A549 (cell line): ENCODE data around the gene PRPSAP2.

Experiments
- BHLHE40 ChIP-seq: IDR thresholded peaks from 2 replicates; pipeline ENCODE4 v1.6.1; 2012; ENCODE audit warnings: low read depth, low read length, inconsistent platforms
- CTCF ChIP-seq: fragments of >200 bp; sonication (Bioruptor Twin); formaldehyde crosslinking; IDR thresholded peaks from 3 replicates; pipeline ENCODE4 v1.5.1; 2016
- JUNB ChIP-seq: fragments of >200 bp; sonication (Bioruptor Twin); formaldehyde crosslinking; IDR thresholded peaks from 2 replicates; pipeline ENCODE4 v1.6.1; 2016
- MYC ChIP-seq: IDR thresholded peaks from 2 replicates; pipeline ENCODE4 v1.6.1; 2012; ENCODE audit warnings: mild to moderate bottlenecking, inconsistent platforms, low read length, improper control_type of control experiment, borderline replicate concordance
- PHF8 ChIP-seq: fragments of 200-600 bp; sonication (generic); IDR thresholded peaks from 2 replicates; pipeline ENCODE4 v1.6.1; 2016; ENCODE audit warnings: low read depth, mild to moderate bottlenecking, antibody characterized with exemption, moderate library complexity, borderline replicate concordance
- POLR2AphosphoS2 ChIP-seq: conservative IDR thresholded peaks from 2 replicates; pipeline ENCODE4 v1.6.1; 2012; ENCODE audit warnings: low read length, improper control_type of control experiment, inconsistent platforms
- USF2 ChIP-seq: fragments of 450-650 bp; IDR thresholded peaks from 2 replicates; pipeline ENCODE4 v1.6.1; 2014; ENCODE audit warnings: antibody characterized with exemption

- TF ChIP-seq POLR2AphosphoS2: no peak
- TF ChIP-seq CTCF: no peak
- no peak for TF ChIP-seq USF2
- TF ChIP-seq BHLHE40: no peak
- TF ChIP-seq MYC: no peak
- no peak for TF ChIP-seq PHF8
- no peak for TF ChIP-seq JUNB
These were observed 105.4 kb downstream of the PRPSAP2 start for GRCh38 chr17:18963126-18964017.
